HG03575 (cell line): ENCODE measurements around the gene ZSCAN12.

ENCODE experiments used
- ATAC-seq: cut with Tn5 transposase; IDR thresholded peaks from one replicate; pipeline ENCODE4 v1.9.1; 2021; ENCODE audit not compliant: unreplicated experiment, insufficient number of reproducible peaks, low FRiP score; ENCODE audit errors: extremely low read depth

The ZSCAN12 gene

DNA sequence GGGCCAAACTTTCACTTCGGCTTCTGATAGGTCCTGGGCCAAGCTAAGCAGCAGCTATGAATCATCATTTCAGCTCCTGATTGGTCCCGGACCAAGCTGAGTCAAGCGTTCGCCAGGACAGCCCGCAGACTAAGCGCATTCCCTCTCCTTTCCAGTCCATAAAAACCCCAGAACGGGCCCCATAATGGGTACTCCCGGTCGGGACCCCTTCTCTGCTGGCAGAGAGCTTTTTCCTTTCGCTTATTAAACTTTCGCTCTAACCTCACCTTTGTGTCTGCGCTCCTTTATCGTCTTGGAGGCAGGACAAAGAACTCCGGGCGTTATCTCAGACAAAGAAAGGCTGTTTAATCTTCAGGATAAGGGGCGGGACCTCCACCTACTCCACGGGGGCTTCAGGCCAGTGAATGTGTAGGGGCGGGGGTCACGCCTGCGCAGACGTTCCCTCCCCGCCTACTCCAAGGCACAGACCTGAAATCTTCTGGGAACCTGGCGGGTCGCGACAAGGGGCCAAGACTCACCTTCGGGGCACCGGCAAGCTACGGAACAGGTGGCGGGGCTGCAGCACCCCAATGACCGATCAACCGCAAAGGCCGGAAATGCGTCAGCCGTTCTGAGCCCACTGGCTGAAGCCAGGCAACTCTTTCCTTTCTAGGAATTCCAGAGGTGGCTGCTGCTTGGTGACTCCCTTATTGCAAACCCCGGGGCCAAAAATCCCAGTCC is 63.8 kb downstream of the ZSCAN12 start, which contains the start of gene ZSCAN31:
ZSCAN31 (minus strand) TSS at position 585 of the 720 bp plus-strand sequence. CDS start 6,465 bp downstream, outside the sequence.
- ATAC-seq: peak; percentile 55

DNA sequence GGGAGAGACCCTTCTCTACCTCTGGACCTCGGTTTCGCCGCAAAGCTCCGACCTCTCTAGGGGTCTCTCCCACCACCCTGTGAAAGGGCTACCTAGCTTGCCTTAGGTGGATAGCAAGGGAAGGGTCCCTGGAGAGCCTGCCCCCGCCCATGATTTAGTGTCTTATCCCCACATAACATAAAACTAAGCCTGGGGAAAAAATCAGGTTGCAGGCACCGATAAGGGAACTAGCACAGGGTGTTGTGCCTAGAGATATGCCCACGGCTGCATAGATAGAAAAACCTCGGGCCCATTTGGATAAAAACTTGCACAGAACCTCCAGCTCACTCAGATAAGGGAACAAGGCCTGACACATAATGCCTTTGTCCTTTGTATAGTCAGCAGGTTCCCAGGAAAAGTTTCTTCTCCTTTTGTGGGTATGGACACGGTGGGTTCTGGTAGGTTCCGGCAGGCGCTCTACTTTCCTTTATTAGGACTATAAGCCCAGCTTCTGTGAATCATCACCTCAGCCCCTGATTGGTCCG is 64.4 kb downstream of the ZSCAN12 start:
- no peak for ATAC-seq

DNA sequence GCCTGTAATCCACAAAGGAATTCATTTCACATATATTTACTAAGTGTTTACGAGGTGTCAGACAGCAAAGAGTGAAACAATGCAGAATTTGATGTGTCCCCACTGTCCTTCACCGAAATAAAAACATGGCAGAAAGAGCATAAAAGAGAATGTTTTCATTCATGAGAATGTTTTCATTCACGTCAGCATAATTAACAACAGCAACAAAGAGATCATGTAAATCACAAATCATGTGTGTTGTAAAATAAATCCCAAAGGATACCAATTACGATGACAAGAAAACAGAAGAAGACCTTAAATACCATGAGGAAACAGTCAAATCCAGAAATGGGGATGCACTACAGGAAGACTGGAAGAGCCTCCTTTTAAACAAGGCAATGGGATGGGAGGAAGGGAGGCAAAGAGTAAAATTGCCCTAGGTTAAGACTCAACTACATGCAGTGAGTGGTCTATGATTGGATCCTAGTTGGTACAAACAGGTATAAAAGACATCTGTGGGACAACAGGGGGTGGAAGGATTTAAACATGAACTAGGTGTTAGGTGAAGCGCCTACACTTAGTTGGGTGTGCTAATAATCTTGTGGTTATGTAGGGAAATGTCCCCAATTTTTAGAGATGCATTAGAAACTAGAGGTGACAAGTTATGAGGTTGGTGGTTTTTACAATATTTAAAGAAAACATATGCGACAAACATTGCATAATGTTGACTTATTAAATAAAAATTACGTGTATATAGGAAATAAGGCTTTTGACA is 65.1 kb downstream of the ZSCAN12 start:
- no peak for ATAC-seq

DNA sequence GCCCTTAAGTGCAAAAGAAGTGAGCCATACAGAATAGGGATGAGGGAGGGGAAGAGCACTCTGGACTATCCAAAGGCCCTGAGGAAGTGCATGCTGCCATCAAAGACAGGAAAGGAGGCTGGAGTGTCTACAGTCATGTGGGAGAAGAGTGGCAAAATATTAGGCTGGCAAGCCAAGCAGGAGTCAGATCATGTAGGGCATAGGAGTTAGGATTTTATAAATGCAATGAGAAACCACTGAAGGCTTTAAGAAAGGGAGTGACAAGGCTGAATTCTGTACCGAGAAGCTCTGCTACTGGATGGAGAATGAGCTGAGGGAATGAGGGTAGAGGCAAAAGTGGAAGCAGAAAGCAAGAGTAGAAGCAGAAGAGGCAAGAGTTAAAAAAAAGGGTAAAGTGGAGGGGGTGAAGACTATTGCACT is 65.9 kb downstream of the ZSCAN12 start:
- no peak for ATAC-seq

DNA sequence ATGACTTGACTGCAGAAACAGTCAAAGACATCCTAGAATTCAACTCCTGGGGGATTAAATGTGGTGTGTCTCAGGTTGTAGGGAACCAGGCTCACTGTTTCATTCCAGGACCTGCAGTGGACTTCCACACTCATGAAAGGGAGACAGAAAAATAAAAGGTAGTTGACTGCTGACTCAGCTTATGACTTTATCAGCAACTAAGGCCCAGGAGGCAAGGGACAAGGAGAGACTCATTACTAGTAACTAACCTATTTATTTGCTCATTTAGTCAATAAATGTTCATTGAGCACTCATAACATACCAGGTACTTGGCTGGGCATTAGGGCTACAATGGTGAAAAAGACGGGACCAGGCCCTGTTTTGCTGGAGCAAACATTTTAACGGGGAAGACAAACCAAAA is 66.5 kb downstream of the ZSCAN12 start:
- ATAC-seq: no peak

DNA sequence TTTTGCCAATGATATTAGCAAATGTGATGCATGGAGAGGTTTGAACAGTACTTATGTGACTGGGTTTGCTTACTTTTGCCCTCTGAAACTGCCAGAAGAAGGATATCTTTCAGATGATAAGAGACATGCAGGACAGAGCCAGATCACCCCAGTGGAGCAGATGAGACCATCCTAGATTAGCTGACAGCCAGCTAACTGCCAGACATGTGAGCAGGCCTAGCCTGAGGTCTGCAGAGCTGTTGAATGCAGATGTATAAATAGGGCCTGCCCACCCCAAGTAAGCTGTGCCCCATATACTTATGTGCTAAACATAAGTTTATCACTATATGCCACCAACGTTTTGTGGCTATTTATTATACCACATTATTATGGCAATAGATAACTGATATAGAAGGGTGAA is 69.5 kb downstream of the ZSCAN12 start:
- no peak for ATAC-seq
